HG03139 (cell line): ENCODE measurements around the gene PRR20A.
"Not testable (repeated sequence)": the region's sequence is repeated elsewhere in the genome, so short reads cannot be mapped to it uniquely, and the experiment has no call there.

ENCODE experiments used
- ATAC-seq: cut with Tn5 transposase; IDR thresholded peaks from one replicate; pipeline ENCODE4 v1.9.1; 2021; ENCODE audit not compliant: unreplicated experiment

Gene PRR20A

GRCh38 chr13:57140235-57140968, at the start of gene PRR20A:
TSS of gene PRR20A (plus strand) at chr13:57140918. CDS start at chr13:57141305, 387 bp downstream.
- ATAC-seq, result not testable (repeated sequence)

DNA sequence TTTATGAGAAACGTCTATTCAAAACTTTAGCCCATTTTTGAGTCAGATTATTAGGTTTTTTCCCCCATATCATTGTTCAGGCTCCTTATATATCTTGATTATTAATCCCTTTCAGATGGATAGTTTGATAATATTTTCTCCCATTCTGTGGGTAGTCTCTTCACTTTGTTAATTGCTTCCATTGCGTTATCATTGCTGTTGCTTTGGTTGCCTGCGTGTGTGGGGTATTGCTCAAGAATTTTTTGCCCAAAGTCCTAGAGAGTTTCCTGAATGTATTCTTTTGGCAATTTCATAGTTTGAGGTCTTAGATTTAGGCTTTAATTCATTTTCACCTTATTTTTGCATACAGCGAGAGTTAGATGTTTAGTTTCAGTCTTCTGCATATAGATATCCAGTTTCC, 25.8 kb upstream of the PRR20A start:
- ATAC-seq, result no peak

DNA sequence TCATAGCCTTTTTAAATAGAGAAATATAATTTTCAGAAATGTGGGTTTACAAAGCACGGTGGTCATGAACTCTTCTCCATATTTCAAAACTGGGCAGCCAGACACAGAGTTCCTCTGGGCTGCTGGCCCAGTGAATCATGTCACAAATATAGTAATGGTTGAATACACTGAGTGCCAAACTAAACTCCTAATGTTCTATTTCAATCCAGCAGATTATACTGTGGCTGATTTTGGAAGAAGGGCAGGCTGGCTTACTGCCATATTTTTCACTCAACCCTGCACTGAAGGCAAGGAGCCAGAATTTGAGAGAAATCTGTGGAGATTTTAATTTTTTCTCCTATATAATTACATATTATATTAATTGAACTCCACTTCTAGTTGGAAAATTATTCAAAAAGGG, 17.0 kb upstream of the PRR20A start:
- no peak for ATAC-seq

DNA sequence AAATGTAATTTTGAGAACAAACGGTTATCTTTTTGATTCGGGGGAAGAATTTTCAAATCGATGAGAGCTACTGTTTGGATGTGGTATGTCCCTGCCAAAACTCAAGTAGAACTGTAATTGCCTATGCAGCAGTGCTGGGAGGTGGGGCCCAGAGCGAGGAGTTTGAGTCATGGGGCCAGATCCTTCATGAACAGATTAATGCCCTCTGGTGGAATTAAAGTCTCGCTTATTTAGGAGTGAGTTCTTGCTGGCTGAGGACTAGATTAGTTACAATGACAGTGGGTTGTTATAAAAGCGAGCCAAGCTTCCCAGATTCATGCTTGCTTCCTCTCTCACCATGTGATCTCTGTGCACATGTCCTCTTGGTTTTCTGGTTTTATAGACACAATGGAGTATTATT, 11.8 kb upstream of the PRR20A start:
- ATAC-seq, result no peak

- ATAC-seq, result no peak
Measured at GRCh38 chr13:57136093-57136492, 4.6 kb upstream of the PRR20A start.

DNA sequence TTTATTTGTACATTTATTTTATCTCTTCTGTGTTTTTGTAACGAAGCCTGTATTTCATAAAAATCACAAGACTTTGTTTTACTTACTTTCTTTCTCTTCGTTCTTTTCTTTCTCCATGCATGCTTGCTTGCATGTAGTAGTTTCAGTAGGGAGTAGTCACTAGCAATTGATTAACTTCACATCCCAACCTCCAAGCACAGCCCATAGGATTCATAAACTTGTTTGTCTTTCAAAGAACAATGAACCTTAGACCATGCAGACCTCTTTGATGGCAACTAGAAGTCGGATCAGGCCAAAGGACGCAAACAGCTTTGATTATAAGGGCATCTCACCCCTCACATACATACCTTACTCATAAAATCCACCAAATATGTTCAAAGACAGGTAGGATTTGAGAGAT, 3.1 kb upstream of the PRR20A start:
- no peak for ATAC-seq

- ATAC-seq, result no peak
Measured at GRCh38 chr13:57138988-57139387, 1.7 kb upstream of the PRR20A start.

DNA sequence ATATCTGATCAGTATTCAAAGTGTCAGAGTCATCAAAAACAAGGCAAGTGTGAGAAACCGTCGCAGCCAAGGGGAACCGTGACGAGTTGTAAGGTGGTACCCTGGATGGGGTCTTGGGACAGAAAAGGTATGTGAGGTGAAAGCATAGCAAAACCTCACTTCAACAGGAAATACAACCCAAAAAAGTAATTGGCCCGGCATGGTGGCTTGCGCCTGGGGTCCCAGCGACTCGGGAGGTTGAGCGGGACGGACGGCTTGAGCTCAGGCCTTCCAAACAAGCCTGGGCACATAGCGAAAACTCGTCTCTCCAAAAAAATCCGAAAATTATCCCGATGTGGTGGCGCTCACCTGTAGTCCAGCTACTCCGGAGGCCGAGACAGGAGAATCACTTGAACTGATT, 937 bp upstream of the PRR20A start:
- not testable (repeated sequence) for ATAC-seq

GRCh38 chr13:57147188-57147587, 6.5 kb downstream of the PRR20A start, which contains the start of gene PRR20B:
TSS of gene PRR20B (plus strand) at chr13:57147488. CDS start at chr13:57147875, 387 bp downstream.
- not testable (repeated sequence) for ATAC-seq

- not testable (repeated sequence) for ATAC-seq
Measured at GRCh38 chr13:57148106-57148505, 7.4 kb downstream of the PRR20A start.

- ATAC-seq, result not testable (repeated sequence)
Measured at GRCh38 chr13:57153761-57154160, 13.0 kb downstream of the PRR20A start, which contains the start of gene PRR20C. TSS of gene PRR20C (plus strand) at chr13:57154061. CDS start at chr13:57154448, 387 bp downstream.

DNA sequence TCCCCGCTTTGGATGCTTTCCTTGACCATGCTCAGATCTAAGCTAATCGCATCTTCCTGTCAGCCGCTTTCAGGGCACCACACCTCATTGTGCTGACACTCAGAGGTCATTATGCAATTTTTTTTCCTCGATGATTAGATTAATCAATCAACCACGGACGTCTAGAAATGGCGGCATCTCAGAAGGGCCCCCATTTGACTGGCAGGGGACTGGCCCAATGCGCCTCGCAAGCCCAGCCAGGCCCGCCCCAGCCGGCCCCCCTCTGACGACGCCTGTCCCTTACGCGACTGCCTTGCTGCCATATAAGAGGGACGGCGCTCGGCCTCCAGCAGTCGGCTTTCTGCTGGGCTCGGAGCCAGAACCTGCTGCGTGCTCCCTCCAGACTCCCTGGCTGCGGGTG, 19.6 kb downstream of the PRR20A start, which contains the start of gene PRR20D:
TSS of gene PRR20D (plus strand) at position 301 of the 400 bp plus-strand sequence. CDS start 387 bp downstream, outside the sequence.
- not testable (repeated sequence) for ATAC-seq

DNA sequence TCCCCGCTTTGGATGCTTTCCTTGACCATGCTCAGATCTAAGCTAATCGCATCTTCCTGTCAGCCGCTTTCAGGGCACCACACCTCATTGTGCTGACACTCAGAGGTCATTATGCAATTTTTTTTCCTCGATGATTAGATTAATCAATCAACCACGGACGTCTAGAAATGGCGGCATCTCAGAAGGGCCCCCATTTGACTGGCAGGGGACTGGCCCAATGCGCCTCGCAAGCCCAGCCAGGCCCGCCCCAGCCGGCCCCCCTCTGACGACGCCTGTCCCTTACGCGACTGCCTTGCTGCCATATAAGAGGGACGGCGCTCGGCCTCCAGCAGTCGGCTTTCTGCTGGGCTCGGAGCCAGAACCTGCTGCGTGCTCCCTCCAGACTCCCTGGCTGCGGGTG, 26.2 kb downstream of the PRR20A start, which contains the start of gene PRR20E:
TSS of gene PRR20E (plus strand) at position 301 of the 400 bp plus-strand sequence. CDS start 387 bp downstream, outside the sequence.
- ATAC-seq, result not testable (repeated sequence)

DNA sequence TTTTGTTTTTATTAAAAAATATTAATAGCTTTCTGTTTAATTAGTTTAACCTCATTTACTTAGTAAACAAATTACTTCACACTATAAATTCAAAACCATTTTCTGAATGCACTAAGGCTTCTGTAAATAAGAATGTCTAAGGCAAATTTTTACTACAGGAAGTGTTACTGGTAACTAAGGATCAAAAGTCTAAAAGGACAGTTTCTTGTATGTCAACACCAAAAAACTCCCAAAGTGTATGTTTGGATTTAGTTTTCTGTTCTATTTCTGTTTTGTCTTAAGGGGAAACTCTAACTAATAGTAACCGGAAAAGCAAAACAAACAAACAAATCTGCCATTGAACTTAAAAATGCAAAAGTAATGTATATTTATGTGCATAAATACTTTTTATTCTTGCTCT, 50.9 kb downstream of the PRR20A start:
- ATAC-seq, result no peak
